ENCODE measurements around the gene DDX41. TPM values are rescaled to one million over a fixed set of nuclear protein-coding genes. Genes with fewer than 3 reads are reported as not detected.

The DDX41 gene
- total RNA-seq, 2 donors from 2014 or later, result 53.7 to 138 TPM

DNA sequence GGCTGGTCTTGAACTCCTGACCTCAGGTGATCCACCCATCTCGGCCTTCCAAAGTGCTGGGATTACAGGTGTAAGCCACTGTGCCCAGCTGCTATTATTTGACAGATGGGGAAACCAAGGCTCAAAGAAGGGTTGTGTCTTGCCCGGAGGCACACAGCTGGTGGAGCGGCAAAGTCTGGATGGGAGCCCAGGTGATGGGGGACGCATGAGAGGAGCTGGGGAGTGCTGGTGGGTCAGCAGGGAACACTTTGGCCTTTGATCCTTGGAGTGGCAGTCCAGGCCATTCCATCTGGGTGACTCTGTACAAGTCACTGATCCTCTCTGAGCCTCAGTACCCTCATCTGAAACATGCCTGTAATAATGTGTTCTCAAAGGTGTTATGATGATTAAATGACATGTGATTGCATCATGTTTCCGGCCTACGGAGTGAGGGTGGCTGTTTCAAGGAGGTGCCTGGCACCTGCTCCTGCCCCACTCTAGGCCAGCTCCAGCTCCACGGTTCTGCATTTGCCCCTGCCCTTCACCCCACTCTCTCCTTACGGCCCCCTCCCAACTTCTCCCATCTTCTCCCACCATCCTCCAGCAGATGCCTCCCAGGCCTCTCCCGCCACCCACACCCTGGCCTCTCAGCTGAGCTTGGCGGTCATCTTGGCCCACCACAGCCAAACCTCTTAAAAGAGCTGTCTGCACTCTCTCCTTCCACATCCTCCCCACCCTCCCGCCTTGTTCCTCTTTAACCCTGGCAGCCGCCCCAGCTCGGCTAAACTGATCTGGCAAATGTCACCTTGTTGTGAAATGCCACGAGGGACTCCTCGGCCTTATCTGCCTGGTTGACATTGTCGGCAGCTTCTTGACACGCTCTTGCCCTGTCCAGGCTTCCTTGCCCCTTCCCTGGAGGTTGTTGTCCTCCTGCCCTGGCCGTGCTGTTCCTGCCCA lies 37.8 kb downstream of the DDX41 start:
- ATAC-seq (ENCODE audit: insufficient number of reproducible peaks, low FRiP score, low read depth), result no peak
- Histone ChIP-seq H3K27me3 (replicated peaks; ENCODE audit: insufficient read depth) (no peaks in the 10 kb centered on the region), H3K4me3 (no peak overlapping the region), H3K27ac (peak overlapping the region; percentile 72 to 81), H3K9me3 (no peaks in the 10 kb centered on the region), H3K4me1 (ENCODE audit: control insufficient read depth in 1 of 2, low read depth in 2 of 2) (peaks cover 27 to 84% of the 10 kb centered on the region in 2 donors), H3K36me3 (peaks cover 10% of the 10 kb centered on the region)
- TF ChIP-seq, protein P1, sequence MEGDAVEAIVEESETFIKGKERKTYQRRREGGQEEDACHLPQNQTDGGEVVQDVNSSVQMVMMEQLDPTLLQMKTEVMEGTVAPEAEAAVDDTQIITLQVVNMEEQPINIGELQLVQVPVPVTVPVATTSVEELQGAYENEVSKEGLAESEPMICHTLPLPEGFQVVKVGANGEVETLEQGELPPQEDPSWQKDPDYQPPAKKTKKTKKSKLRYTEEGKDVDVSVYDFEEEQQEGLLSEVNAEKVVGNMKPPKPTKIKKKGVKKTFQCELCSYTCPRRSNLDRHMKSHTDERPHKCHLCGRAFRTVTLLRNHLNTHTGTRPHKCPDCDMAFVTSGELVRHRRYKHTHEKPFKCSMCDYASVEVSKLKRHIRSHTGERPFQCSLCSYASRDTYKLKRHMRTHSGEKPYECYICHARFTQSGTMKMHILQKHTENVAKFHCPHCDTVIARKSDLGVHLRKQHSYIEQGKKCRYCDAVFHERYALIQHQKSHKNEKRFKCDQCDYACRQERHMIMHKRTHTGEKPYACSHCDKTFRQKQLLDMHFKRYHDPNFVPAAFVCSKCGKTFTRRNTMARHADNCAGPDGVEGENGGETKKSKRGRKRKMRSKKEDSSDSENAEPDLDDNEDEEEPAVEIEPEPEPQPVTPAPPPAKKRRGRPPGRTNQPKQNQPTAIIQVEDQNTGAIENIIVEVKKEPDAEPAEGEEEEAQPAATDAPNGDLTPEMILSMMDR (IDR thresholded peaks at IDR 0.05), result no peak
- DNase-seq (ENCODE audit: low spot score), result no peak

DNA sequence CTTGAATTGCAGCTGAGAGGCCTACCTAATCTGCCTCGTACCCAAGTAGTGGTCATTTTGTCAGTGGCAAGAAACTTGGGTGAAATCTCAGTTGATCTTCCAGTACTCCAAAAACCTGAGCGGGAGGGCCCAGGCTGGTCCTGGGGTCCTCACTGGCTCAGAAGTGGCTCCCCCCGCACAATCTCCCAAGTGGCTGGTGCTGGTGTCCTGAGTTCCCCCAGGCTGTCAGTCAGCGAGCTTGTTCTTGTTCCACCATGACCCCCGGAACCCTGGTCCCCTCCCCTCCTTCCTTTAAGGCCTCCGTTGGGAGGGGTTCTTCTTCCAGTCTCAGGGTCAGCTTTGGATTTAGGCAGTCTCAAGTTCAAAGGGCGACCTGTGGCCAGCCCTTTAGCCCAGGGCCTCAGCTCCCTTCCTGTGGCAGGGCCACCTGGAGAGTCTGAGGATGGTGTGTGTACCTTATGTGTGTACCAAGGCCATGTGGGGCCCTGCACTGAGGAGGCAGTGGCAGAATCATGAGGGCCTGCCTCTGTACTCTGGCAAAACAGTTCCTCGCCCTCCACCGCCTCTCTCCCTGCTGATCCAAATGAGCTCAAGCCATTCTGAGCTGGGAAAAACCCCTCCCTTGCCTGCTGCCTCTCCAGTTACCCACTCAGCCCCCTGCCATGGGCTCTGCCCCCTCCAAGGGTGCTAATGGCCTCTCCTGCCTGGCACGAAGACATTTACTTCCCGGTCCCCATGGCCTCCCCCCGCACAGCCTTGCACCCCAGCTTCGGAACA lies 38.9 kb downstream of the DDX41 start:
- no peaks in the 10 kb centered on the region for H3K36me3 ChIP-seq
- peak overlapping the region; percentile 72 to 81 for H3K27ac ChIP-seq
- TF ChIP-seq, protein P1 (IDR thresholded peaks at IDR 0.05), result no peak
- no peak for DNase-seq (ENCODE audit: low spot score)
- H3K9me3 ChIP-seq, result no peaks in the 10 kb centered on the region
- no peak for ATAC-seq (ENCODE audit: insufficient number of reproducible peaks, low FRiP score, low read depth)
- H3K4me3 ChIP-seq, result no peak overlapping the region
- peaks cover 27 to 76% of the 10 kb centered on the region in 2 donors for H3K4me1 ChIP-seq (ENCODE audit: control insufficient read depth in 1 of 2, low read depth in 2 of 2)
- no peaks in the 10 kb centered on the region for H3K27me3 ChIP-seq (replicated peaks; ENCODE audit: insufficient read depth)

DNA sequence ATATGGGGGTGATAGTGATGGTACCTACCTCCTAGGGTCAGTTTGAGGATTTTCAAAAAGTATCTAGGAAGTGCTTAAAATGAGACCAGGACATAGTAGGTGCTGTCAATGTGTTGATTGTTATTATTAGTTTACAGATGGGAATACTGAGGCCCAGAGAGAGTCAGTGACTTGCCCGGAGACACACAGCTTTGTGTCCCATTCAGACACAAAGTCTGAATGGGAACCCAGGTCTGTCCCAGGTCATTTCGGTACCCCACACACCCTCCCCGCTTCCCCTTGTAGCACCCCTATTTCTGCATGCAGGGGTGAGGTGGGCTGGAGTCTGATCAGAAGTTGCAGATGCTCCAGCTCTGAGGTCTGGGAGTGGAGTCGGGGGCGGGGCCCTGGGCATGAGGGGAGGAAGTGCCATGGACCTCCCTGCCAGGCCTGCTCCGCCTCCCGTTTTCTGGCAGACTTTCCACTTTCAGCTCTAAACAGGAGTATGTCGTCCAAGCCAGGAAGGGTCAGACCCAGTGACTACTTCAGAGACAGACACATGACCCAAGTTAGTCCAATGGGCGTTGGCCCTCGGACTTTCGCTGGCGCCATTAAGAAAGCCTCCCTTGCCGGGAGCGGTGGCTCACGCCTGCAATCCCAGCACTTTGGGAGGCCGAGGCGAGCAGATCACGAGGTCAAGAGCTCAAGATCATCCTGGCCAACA lies 40.1 kb downstream of the DDX41 start:
- H3K4me3 ChIP-seq, result no peak overlapping the region
- H3K27me3 ChIP-seq (replicated peaks; ENCODE audit: insufficient read depth), result no peaks in the 10 kb centered on the region
- TF ChIP-seq, protein P1 (IDR thresholded peaks at IDR 0.05), result no peak
- no peaks in the 10 kb centered on the region for H3K9me3 ChIP-seq
- DNase-seq (ENCODE audit: low spot score), result peak; percentile 70
- H3K27ac ChIP-seq, result peak overlapping the region; percentile 72 to 81
- no peaks in the 10 kb centered on the region for H3K36me3 ChIP-seq
- H3K4me1 ChIP-seq (ENCODE audit: control insufficient read depth in 1 of 2, low read depth in 2 of 2), result peaks cover 33 to 77% of the 10 kb centered on the region in 2 donors
- ATAC-seq (ENCODE audit: insufficient number of reproducible peaks, low FRiP score, low read depth), result peak; percentile 47

DNA sequence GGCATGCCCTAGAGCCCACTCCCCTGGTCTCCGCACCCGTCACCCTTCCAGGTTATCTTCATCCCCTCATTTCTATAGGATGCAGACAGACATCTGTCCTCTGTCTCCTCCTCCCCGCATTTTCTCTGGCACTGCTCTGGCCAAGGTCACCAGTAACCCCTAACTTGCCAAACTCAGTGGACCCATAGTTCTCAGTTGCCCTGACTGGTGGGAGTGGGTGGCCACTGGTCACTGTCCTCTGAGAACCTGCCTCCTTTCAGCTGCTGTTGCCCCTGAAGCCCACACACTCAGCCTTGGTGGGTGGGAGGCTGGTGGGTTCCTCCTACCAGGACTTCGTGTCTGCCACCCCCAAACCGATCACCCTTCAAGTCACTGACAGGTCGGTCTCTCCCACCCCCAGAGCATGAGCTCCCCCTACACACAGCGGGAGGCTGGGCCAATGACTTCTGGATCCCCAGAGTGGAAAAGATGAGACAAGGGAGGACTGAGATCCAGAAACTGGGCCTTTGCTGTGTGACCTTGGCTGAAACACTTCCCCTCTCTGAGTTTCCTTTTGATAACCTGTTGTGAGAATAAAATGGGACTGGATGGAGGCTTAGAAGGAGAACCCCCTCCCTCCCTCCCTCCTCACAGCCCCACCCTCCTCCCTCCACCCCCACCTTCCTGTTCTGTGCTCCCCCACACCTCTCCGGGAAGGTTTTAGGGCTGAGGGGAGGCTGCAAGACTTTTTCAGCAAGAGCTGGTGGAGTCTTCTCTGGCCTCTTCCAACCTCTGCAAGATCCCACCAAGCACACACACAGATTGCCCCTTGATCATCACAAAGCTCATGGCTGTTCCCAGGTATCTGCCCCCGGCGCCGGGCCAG lies 41.0 kb downstream of the DDX41 start:
- peak overlapping the region; percentile 20 to 72 for H3K27ac ChIP-seq
- TF ChIP-seq, protein P1 (IDR thresholded peaks at IDR 0.05), result no peak
- H3K4me1 ChIP-seq (ENCODE audit: control insufficient read depth in 1 of 2, low read depth in 2 of 2), result peaks cover 38 to 78% of the 10 kb centered on the region in 2 donors
- H3K36me3 ChIP-seq, result no peaks in the 10 kb centered on the region
- H3K4me3 ChIP-seq, result no peak overlapping the region
- H3K27me3 ChIP-seq (replicated peaks; ENCODE audit: insufficient read depth), result no peaks in the 10 kb centered on the region
- ATAC-seq (ENCODE audit: insufficient number of reproducible peaks, low FRiP score, low read depth), result no peak
- no peaks in the 10 kb centered on the region for H3K9me3 ChIP-seq
- no peak for DNase-seq (ENCODE audit: low spot score)
